Loucy (cell line): Measurements from ENCODE around the gene IL18BP.

ENCODE experiments used
- H2AFZ ChIP-seq: fragments of 200-600 bp; sonication (generic); 2 replicates; pipeline ENCODE4 v1.6.0; 2016; ENCODE audit warnings: antibody characterized with exemption, mild to moderate bottlenecking, low read length, moderate library complexity
- H3F3A ChIP-seq: fragments of 200-600 bp; 2 replicates; pipeline ENCODE4 v1.6.0; 2016; ENCODE audit warnings: antibody characterized with exemption, low read depth, mild to moderate bottlenecking
- H3K27me3 ChIP-seq: fragments of 200-600 bp; sonication (generic); 2 replicates; pipeline ENCODE4 v1.6.1; 2014; ENCODE audit warnings: low read length, mild to moderate bottlenecking; ENCODE audit not compliant: insufficient read depth, poor library complexity, severe bottlenecking
- H3K36me3 ChIP-seq: fragments of 200-600 bp; sonication (generic); 2 replicates; pipeline ENCODE4 v1.6.1; 2016; ENCODE audit warnings: low read length; ENCODE audit not compliant: insufficient read depth
- H3K4me1 ChIP-seq: fragments of 200-600 bp; sonication (generic); 2 replicates; pipeline ENCODE4 v1.5.1; 2014; ENCODE audit warnings: low read length, mild to moderate bottlenecking; ENCODE audit not compliant: insufficient read depth, poor library complexity, severe bottlenecking
- H3K4me2 ChIP-seq: fragments of 200-600 bp; sonication (generic); 2 replicates; pipeline ENCODE4 v1.6.0; 2014; ENCODE audit warnings: antibody characterized with exemption, low read length, low read depth, mild to moderate bottlenecking; ENCODE audit not compliant: poor library complexity, severe bottlenecking
- H3K4me3 ChIP-seq: fragments of 200-600 bp; sonication (generic); 2 replicates; pipeline ENCODE4 v1.5.1; 2014; ENCODE audit warnings: low read length, mild to moderate bottlenecking, mixed read lengths; ENCODE audit not compliant: poor library complexity, severe bottlenecking
- H3K79me2 ChIP-seq: fragments of 200-600 bp; sonication (generic); 2 replicates; pipeline ENCODE4 v1.6.1; 2014; ENCODE audit warnings: low read length; ENCODE audit not compliant: insufficient read depth
- H3K9ac ChIP-seq: fragments of 200-600 bp; sonication (generic); 2 replicates; pipeline ENCODE4 v1.6.0; 2014; ENCODE audit warnings: mild to moderate bottlenecking, low read depth, low read length, moderate library complexity; ENCODE audit not compliant: poor library complexity, severe bottlenecking
- H3K9me2 ChIP-seq: fragments of 200-600 bp; sonication (generic); replicated peaks from 2 replicates; pipeline ENCODE4 v1.6.1; 2016; ENCODE audit warnings: low read depth, low read length, mixed read lengths
- H3K9me3 ChIP-seq: fragments of 200-600 bp; sonication (generic); 2 replicates; pipeline ENCODE4 v1.6.1; 2014; ENCODE audit warnings: mild to moderate bottlenecking, antibody characterized with exemption, low read length, low read depth; ENCODE audit not compliant: insufficient read depth
- H4K20me1 ChIP-seq: fragments of 200-600 bp; sonication (generic); 2 replicates; pipeline ENCODE4 v1.6.0; 2014; ENCODE audit warnings: antibody characterized with exemption, low read length, mild to moderate bottlenecking; ENCODE audit not compliant: insufficient read depth, poor library complexity, severe bottlenecking
- CTCF ChIP-seq: fragments of 200-600 bp; sonication (generic); conservative IDR thresholded peaks from 2 replicates; pipeline ENCODE4 v1.5.1; 2014; ENCODE audit warnings: mild to moderate bottlenecking, antibody characterized with exemption, low read length
- EZH2phosphoT487 ChIP-seq: fragments of 200-600 bp; IDR thresholded peaks from 2 replicates; pipeline ENCODE4 v1.6.1; 2018; ENCODE audit warnings: antibody characterized with exemption, mild to moderate bottlenecking, moderate library complexity, borderline replicate concordance

The IL18BP gene

GRCh38 chr11:71979602-71980001 lies 19.1 kb upstream of the IL18BP start:
- H3K9me2 ChIP-seq, result no peaks in the 10 kb centered on the region
- H3K4me1 ChIP-seq, result no peaks in the 10 kb centered on the region
- TF ChIP-seq CTCF, result no peak
- no peak for TF ChIP-seq EZH2phosphoT487
- H3K79me2 ChIP-seq, result no peaks in the 10 kb centered on the region
- H3K4me2 ChIP-seq, result no peak overlapping the region
- no peak overlapping the region for H3K4me3 ChIP-seq
- H3K27me3 ChIP-seq, result no peaks in the 10 kb centered on the region
- no peak overlapping the region for H3K9ac ChIP-seq
- H3F3A ChIP-seq, result no peaks in the 10 kb centered on the region
- H4K20me1 ChIP-seq, result no peaks in the 10 kb centered on the region
- H2AFZ ChIP-seq, result no peak overlapping the region
- peaks cover 40% of the 10 kb centered on the region; the same call in 1 of the 2 replicates for H3K36me3 ChIP-seq
- no peaks in the 10 kb centered on the region for H3K9me3 ChIP-seq

GRCh38 chr11:71986131-71986530 lies 12.6 kb upstream of the IL18BP start:
- Histone ChIP-seq H3K27me3 (no peaks in the 10 kb centered on the region), H3K4me3 (no peak overlapping the region), H4K20me1 (no peaks in the 10 kb centered on the region), H3K36me3 (peaks cover 26% of the 10 kb centered on the region; the same call in 1 of the 2 replicates), H3K79me2 (no peaks in the 10 kb centered on the region), H3K4me1 (no peaks in the 10 kb centered on the region), H3K9me2 (no peaks in the 10 kb centered on the region), H2AFZ (no peak overlapping the region), H3K4me2 (no peak overlapping the region), H3F3A (no peaks in the 10 kb centered on the region), H3K9me3 (no peaks in the 10 kb centered on the region), H3K9ac (no peak overlapping the region)
- TF ChIP-seq CTCF (no peak), EZH2phosphoT487 (no peak)

- Histone ChIP-seq H3K4me2 (no peak overlapping the region), H3K9ac (no peak overlapping the region), H4K20me1 (no peaks in the 10 kb centered on the region), H3F3A (no peaks in the 10 kb centered on the region), H3K4me1 (no peaks in the 10 kb centered on the region), H3K36me3 (peaks cover 30% of the 10 kb centered on the region; the same call in 1 of the 2 replicates), H3K9me2 (no peaks in the 10 kb centered on the region), H3K4me3 (no peak overlapping the region), H3K79me2 (no peaks in the 10 kb centered on the region), H2AFZ (no peak overlapping the region), H3K9me3 (no peaks in the 10 kb centered on the region), H3K27me3 (no peaks in the 10 kb centered on the region)
- TF ChIP-seq CTCF (no peak), EZH2phosphoT487 (no peak)
Measured at GRCh38 chr11:71987521-71987920, 11.2 kb upstream of the IL18BP start.
